DMS79 treated with DMSO at 0.1 percent for 48 hours (cell line): ENCODE measurements around the gene SLC1A1.

ENCODE experiments used
- DNase-seq: peaks from one replicate; lab custom pipeline; 2025; lab: John Stamatoyannopoulos, UW

SLC1A1 gene

DNA sequence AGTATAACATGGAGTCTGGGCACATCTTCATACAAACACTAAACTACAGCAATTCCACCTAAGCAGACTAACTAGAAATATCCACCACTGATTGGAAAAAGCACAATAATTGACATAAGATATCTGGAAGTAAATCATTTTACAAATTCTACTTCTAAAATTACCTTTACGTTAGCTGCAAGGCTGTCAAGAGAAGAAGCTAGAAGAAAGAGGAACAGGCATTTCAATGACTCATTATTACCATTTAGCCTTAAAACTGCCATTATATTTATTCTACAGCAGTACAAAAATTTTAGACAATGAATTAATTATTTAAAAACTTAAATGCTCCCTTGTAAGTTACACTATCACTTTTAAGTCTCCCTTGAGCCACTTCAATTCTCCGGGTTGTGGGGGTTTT lies 128.4 kb downstream of the SLC1A1 start:
- no peak for DNase-seq

DNA sequence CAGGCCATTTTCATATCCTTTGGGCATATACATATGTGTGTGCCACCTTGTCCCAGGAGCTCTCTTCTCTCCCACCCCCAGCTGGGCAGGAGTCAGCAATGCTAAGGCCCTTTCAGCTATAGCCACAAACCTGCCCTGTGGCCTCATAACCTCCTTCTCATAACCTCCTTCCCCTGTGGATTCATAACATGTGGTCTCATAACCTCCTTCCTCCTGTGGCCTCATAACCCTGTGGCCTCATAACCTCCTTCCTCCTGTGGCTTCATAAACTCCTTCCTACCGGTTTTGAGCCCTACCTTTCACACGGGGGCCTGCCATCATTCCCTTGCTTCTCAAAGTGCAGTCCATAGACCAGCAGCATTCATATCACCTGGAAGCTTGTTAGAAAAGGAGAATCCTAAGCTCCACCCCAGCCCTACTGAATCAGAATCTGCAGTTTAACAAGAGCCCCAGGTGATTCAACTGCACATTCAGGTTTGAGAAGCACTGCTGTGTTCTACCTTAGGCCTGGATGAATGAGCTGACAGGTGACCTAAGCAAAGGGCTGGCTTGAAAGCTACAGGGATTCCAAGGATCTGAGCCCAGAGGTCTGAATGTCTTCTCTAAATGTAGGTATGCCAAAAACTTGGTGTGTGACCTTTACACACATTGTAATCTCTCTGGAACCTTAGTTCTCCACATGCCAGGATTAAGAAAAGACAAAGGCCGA lies 129.9 kb downstream of the SLC1A1 start:
- DNase-seq: no peak

DNA sequence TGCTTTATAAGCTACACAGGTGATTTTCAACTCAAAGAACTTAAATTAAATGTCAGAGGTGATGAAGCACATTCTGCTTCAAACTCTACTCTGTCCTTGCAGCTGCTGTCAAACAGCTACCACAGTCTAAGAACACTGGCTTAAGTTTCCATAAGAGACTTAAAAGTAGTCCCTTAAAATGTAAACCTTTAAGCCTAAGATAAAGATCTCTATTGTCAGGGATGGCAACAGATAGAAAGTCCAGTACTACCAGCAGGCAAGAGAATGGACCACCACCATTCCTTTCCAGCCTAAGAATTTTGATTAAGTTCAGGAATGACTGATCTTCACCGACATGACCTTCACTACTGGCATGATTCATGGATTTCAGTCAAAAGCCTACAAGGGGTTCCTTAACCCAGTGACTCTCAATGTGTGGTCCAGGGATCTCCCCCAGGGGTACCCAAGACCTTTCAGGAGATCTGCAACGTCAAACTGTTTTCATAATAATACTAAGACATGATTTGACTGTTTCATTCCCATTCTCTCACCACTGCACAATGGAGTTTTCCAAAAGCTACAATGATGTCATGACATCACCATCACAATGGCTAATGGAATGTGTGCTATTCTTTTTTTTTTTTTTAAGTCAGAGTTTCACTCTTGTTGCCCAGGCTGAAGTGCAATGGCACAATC lies 130.8 kb downstream of the SLC1A1 start:
- DNase-seq: no peak

- no peak for DNase-seq
Measured at GRCh38 chr9:4622016-4622415, 131.7 kb downstream of the SLC1A1 start.

DNA sequence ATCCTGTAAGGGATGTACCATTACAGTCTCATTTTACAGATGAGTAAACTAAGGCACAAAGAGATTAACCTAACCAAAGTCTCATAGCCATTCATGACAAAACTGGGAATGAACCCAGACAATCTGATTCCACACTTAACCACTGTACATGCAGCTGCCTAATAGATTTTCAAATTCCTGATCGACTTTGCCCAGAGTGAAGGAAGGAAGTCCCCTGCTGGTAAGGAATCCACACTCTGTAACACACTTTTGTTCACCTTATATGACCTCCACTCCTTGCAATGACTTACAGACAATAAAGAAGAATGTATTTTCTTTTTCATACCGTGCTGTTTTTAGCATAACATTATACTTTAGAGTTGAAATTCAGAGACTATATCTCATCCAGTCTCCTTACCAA lies 140.6 kb downstream of the SLC1A1 start:
- no peak for DNase-seq
